Activated CD8-positive, alpha-beta memory T cell treated with anti-CD3 and anti-CD28 coated beads, Interleukin-2, amount 50 U/mL, for 1 hour (primary cell): ENCODE measurements around the gene THY1.
"Not testable (repeated sequence)": the region's sequence is repeated elsewhere in the genome, so short reads cannot be mapped to it uniquely, and the experiment has no call there.

Experiments
- DNase-seq: peaks from one replicate; pipeline ENCODE4 v3.0.0-alpha.2; 2020; ENCODE audit errors: extremely low read depth

THY1 gene

GRCh38 chr11:119422809-119423508 is at the start of gene THY1:
THY1 (minus strand) TSS chr11:119423172; CDS start chr11:119420905, 2,267 bp downstream.
- no peak for DNase-seq

DNA sequence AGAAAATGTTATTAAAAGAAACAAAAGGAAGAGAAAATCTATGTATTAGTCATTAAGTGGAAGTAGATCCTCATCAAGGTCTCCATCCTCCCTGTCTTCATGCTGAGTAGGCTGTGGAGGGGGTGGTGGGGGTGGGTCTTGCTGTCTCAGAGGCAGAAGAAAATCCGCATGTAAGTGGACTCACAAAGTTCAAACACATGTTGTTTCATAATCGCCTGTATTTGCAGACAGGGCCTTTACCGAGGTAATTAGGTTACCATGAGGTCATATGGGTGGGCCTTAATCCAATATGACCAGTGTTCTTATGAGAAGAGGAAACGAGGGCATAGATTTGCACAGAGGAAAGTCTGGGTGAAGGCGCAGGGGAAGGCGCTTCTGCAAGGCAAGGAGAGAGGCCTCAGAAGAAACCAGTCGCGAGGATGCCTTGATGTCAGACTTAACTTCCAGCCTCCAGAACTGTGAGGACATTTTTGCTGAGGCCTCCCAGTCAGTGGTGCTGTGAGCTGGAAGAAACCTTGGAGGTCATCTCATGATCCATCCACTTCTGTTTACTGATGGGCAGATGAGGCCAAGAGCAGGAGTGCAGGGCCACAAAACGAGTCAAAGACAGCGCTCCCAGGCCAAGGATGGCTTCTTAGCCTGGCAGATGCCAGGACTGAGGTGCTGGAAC is 49.3 kb upstream of the THY1 start:
- no peak for DNase-seq

- no peak for DNase-seq
These were observed 48.4 kb upstream of the THY1 start for GRCh38 chr11:119471329-119471728.

DNA sequence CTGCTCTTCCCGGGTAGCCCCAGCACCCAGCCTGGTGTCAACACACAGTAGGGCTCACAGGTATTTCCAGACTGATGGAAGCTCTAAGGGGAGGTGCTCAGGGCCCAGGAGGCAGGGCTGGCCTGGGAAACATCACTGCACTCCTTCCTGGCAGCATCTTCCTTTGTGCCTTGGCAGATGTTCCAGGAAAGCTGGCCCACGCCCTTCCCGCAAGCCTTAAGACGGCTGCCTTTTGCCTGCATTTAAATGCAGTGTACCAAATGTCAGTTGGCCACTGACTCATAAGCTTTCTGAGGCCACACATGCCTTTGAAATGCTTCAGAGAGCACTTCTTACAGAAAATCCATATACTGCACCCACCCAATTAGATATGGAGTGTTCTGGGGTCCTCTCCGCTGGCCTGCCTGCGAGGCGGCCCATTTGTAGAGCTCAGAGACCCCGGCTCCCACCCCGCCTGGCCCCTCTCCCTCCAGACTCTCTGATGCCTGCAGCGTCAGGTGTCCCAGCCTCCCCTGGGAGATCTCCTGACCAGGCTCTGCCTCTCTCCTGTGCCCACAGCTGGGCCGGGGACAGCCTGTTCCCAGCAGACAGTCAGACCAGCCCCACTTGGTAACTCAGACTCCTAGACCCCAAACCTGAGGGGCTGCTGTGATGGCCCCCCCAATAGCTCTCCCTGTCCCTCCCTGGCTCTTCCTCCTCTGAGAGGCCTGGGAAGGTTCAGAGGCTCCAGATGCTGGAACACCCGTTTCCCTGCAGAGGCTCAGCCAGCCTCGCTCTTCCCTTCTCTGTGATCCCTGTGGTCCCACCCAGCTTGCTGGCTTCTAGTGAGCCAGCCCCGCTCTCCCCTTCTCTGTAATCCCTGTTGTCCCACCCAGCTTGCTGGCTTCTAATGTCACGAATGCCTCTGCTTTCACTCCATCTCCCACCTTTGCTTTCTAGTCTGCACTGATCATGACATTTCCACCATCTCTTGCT is 47.6 kb upstream of the THY1 start:
- DNase-seq = no peak

GRCh38 chr11:119469506-119469905 is 46.5 kb upstream of the THY1 start:
- DNase-seq = no peak

GRCh38 chr11:119468511-119468910 is 45.5 kb upstream of the THY1 start:
- DNase-seq = no peak

DNA sequence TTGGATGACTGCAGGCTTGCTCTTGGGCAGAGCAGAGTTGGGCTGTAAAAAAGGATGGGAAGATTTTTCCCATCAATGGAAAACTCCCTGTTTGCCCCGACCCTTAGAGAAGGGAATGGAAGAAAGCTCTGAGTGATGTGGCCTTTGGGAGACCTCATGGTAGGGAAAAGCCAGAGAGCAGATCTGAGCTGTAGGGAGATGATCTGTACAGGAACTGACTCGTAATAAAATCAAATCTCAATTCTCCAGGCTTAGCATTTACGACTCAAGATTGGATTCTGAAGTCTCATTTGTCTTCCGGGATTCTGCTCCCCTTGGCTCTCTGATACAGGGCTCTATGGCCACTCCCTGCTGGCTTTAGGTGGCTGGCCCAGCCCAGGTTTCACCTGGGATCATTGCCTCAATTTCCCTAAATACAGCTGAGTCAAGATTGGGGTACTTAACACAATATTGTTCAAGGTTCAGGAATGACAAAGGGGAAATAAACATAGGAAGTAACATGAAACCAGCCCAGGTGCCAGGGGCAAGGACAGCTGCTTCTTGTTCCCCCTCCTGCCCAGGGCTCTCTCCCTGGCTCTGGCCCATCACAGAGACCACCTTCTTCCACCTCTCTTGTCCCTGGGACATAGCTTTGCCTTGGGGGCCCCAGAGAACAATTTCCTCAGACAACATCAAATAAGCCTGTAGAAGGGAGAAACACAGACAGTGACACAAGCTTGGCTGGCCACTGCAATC is 38.4 kb upstream of the THY1 start:
- DNase-seq = no peak

DNA sequence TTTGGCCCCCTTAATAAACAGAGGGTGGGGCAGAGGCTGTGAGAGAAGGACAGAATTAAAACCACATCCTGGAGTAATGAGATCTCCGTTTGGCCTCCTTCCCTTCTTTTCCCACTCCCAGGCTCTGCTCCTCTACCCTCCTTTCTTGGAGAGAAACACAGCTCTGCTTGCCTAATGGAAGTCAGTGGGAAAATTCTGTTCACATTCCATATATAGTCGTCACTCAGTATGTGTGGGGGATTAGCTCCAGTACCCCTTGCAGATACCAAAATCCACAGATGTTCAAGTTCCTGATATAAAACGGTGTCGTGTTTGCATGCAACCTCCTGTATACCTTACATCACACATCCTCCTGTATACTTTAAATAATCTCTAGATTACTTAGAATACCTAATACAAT is 37.6 kb upstream of the THY1 start:
- DNase-seq = no peak

DNA sequence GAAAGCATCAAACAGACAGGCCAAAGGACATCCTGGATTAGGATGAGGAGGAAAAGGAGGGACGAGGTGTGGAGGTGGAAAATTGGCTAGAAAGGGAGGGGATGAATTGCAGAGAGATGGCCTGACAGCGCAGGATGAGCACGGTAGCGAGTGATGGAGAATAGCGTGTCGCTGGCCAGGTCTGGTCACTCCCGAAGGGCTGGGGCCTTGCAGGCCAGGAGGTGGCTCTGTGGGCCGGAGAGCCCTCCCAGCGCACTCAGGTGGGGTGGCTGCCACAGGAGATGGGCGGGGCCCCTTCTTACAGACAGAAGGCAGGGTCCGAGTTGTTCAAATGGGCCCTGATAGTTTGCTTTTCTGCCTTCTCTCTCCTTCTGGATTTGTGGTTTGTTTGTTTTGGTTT is 37.1 kb upstream of the THY1 start:
- no peak for DNase-seq

DNA sequence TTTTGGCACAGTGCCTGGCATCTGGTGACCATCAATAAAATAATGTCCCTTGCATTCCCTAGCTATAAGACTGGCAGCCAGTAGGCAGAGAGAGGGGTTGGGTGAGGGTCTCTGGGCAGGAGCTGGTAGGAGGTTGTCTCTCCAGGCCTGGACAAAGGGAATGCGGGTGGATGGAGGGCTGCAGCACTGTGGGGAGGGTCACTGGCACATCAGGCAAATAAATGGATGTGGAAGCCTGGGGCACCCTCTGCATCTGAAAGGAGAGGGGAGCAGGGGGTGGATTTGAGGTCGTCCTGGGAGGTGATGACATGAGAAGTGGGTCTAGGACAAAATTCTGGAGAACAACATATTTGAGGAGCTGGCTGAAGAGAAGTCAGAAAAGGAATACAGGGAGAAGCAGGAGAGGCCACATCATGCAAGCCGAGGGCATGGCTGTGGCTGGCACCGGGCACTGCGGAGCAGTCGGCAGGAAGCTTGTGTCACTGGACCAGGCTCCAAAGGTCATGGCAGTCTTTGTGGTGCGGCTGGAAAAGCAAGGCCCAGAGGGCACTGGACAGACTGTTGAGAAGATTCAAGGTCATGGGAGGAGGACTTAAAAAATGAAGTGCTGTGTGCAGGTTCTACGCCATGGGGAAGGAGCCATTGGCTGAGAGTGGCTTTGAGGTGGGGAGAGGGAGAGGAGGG is 36.5 kb upstream of the THY1 start:
- no peak for DNase-seq

- DNase-seq = not testable (repeated sequence)
These were observed 32.7 kb upstream of the THY1 start for GRCh38 chr11:119455708-119456107.

DNA sequence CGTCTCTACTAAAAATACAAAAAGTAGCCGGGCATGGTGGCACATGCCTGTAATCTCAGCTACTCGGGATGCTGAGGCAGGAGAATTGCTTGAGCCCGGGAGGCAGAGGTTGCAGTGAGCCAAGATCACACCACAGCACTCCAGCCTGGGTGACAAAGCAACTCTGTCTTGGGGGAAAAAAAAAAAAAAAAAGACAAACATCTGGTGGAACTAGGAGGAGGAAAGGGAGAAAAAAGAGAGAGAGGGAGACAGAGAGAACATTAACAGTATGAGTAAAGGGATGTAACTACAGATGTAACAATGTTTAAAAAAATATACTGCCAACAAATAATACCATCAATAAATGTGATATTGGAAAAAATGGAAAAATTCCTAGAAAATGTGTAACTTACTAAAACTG is 32.3 kb upstream of the THY1 start:
- DNase-seq = not testable (repeated sequence)

- DNase-seq = no peak
These were observed 30.9 kb upstream of the THY1 start for GRCh38 chr11:119453881-119454280.

DNA sequence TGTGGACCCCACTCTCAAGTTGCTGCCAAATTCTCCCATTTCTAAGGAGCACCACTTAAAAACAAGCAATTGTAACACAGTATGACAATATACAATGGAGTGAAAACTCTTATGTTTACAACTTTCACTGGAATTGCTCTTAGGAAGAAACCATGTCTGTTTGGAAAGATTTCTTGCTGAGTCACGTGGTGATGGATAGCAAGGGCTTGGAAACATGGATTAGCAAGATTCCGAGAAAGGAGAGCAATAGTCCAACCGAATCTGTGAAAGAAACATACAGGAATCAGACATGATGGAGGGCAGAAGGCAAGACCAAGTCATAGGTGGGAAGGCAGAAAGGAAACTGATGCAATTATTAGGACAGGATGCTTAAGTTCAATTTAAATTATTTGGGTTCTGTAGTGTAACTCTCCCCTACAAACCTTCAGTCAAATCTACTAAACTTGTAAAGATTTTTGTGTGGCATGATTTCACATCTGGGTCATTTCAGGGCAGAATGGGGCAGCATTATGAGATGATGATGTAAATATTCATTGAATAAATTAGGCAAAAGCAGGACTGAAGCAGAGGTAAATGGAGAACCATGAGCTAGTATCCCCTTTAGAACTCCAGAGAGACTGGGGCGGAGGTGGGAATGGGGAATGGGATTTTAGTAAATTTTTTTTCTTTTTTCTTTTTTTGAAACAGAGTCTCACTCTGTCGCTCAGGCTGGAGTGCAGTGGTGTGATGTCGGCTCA is 27.8 kb upstream of the THY1 start:
- DNase-seq = no peak

- DNase-seq = no peak
These were observed 26.5 kb upstream of the THY1 start for GRCh38 chr11:119449498-119449897.

DNA sequence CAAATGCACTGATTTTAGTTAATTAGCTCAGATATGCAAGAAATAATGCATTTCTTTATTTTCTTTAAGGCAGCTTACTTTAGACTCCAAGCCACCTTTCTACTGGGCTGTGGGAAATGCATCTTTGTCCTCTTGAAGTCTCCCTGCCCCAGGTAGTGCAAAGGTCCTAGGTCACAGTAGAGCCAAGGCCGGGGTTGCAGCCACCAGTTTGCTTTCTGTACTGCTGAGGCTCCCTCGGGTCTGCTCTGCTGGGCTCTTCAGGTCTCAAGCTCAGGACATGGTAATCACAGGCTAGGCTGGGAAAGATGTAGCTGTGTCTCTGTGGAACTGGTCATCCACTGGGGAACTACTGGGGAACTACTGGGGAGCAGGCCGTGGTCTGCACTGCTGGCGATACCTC is 25.4 kb upstream of the THY1 start:
- DNase-seq = no peak

- no peak for DNase-seq
These were observed 24.8 kb upstream of the THY1 start for GRCh38 chr11:119447664-119448242.

DNA sequence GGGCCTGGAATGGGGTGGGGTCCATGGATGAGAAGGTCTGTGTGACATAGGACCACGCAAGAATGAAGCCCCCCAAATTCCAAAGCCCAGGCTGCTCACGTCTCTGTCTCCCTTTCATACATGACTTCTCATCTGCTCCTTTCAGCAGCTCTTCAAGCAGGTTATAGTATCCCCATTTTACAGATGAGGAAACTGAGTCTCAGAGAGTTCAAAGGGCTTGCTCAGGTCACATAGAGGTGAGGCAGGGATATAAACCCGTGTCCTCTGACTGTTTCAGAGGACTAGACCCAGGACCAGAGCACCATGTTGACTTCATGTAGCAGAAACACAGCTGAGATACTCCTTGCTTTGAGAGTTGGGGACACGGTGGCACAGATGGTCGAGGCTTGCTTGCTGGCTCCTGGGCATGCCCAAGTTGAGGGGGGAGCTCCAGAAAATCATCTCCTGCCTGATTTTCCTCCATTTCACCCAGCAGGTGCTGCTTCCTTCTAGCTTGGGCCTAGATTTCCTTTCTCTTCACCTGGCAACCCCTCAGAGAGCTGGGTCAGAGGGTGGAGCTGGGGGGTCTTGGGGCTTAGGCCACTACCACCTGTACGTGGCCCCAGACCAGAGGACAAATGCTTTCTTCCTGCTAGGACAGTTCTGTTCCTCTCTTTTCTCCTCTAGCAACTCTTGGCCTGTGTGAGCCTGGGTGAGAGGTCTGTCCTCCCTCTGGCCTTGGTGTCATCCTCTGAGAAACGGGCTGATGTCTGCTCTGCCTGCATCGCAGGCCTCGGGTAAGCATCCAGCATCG is 24.1 kb upstream of the THY1 start:
- DNase-seq = no peak

DNA sequence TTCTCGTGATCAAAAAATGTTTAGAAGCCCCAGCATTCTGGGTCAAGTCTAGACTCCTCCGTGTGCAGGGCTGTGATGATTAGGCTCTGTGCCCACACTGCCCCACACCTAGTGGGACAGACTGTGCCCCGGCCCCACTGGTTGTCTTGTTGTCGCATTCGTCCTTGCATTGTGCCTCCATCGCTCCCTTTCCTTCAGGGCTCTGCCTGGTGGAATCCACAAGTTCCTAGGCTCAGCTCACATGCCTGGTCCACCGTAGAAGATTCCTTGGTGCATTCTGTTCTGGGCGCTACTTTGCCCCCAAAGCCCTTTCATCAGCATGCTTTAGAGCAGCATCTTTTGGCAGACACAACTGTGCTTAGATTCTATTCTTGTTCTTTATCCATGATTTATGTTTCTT is 23.5 kb upstream of the THY1 start:
- no peak for DNase-seq
